ENCODE measurements around the gene BCKDK.

BCKDK gene

GRCh38 chr16:31106509-31107464 lies 1.4 kb upstream of the BCKDK start:
- no peak for ATAC-seq
- TF ChIP-seq ESRRG (CRISPR knock-in tag; IDR thresholded peaks at IDR 0.05): no peak
- TF ChIP-seq TOX (CRISPR knock-in tag; IDR thresholded peaks at IDR 0.05; ENCODE audit: borderline replicate concordance): no peak
- no peak for TF ChIP-seq CSDC2 (CRISPR knock-in tag; IDR thresholded peaks at IDR 0.05)
- TF ChIP-seq TCF4 (CRISPR knock-in tag; IDR thresholded peaks at IDR 0.05; ENCODE audit: borderline replicate concordance): no peak
- no peak for TF ChIP-seq ZC3H10 (CRISPR knock-in tag; IDR thresholded peaks at IDR 0.05)
- TF ChIP-seq POU6F1 (CRISPR knock-in tag; IDR thresholded peaks at IDR 0.05; ENCODE audit: borderline replicate concordance, low read depth): no peak
- no peak for TF ChIP-seq ZNF70 (CRISPR knock-in tag; IDR thresholded peaks at IDR 0.05)
- TF ChIP-seq ZFP3 (CRISPR knock-in tag; IDR thresholded peaks at IDR 0.05): no peak
- TF ChIP-seq SNAI2 (CRISPR knock-in tag; IDR thresholded peaks at IDR 0.05): no peak
- TF ChIP-seq CSRNP3 (CRISPR knock-in tag; IDR thresholded peaks at IDR 0.05): no peak
- TF ChIP-seq PATZ1 (CRISPR knock-in tag; IDR thresholded peaks at IDR 0.05; ENCODE audit: borderline replicate concordance): no peak
- no peak for TF ChIP-seq BACH2 (CRISPR knock-in tag; IDR thresholded peaks at IDR 0.05; ENCODE audit: borderline replicate concordance)
- no peak for TF ChIP-seq ZFP30 (CRISPR knock-in tag; IDR thresholded peaks at IDR 0.05)
- no peak for TF ChIP-seq ZNF8 (CRISPR knock-in tag; IDR thresholded peaks at IDR 0.05)
- TF ChIP-seq PPARA (CRISPR knock-in tag; IDR thresholded peaks at IDR 0.05; ENCODE audit: borderline replicate concordance): no peak
- no peak for TF ChIP-seq GLIS3 (CRISPR knock-in tag; IDR thresholded peaks at IDR 0.05)
- no peak for TF ChIP-seq TSHZ2 (CRISPR knock-in tag; IDR thresholded peaks at IDR 0.05)
- no peak for TF ChIP-seq CREB5 (CRISPR knock-in tag; IDR thresholded peaks at IDR 0.05; ENCODE audit: low read depth)
- TF ChIP-seq ISL1 (CRISPR knock-in tag; IDR thresholded peaks at IDR 0.05): no peak

- no peak for ATAC-seq
- TF ChIP-seq CREB5 (CRISPR knock-in tag; IDR thresholded peaks at IDR 0.05; ENCODE audit: low read depth) (no peak), TOX (CRISPR knock-in tag; IDR thresholded peaks at IDR 0.05; ENCODE audit: borderline replicate concordance) (no peak), TSHZ2 (CRISPR knock-in tag; IDR thresholded peaks at IDR 0.05) (no peak), GLIS3 (CRISPR knock-in tag; IDR thresholded peaks at IDR 0.05) (no peak), ARNTL (CRISPR knock-in tag; IDR thresholded peaks at IDR 0.05; ENCODE audit: borderline replicate concordance, low read depth) (no peak), CSRNP3 (CRISPR knock-in tag; IDR thresholded peaks at IDR 0.05) (no peak), ZNF8 (CRISPR knock-in tag; IDR thresholded peaks at IDR 0.05) (no peak), BACH2 (CRISPR knock-in tag; IDR thresholded peaks at IDR 0.05; ENCODE audit: borderline replicate concordance) (no peak), TCF4 (CRISPR knock-in tag; IDR thresholded peaks at IDR 0.05; ENCODE audit: borderline replicate concordance) (no peak), ZNF70 (CRISPR knock-in tag; IDR thresholded peaks at IDR 0.05) (no peak), OSR1 (CRISPR knock-in tag; IDR thresholded peaks at IDR 0.05) (no peak), RARB (CRISPR knock-in tag; IDR thresholded peaks at IDR 0.05) (no peak)
Measured at GRCh38 chr16:31107465-31107867, 720 bp upstream of the BCKDK start.
